Amygdala (tissue), 56 donors: ENCODE data around the gene RAB5B.
"Not testable (repeated sequence)": the region's sequence is repeated elsewhere in the genome, so short reads cannot be mapped to it uniquely, and the experiment has no call there.

Source experiments
- DNase-seq, 56 donors: peaks; one replicate each; lab custom pipeline; 2025; lab: John Stamatoyannopoulos, UW

Gene RAB5B

GRCh38 chr12:55979069-55979468 is 5.2 kb downstream of the RAB5B start:
- DNase-seq: no peak

DNA sequence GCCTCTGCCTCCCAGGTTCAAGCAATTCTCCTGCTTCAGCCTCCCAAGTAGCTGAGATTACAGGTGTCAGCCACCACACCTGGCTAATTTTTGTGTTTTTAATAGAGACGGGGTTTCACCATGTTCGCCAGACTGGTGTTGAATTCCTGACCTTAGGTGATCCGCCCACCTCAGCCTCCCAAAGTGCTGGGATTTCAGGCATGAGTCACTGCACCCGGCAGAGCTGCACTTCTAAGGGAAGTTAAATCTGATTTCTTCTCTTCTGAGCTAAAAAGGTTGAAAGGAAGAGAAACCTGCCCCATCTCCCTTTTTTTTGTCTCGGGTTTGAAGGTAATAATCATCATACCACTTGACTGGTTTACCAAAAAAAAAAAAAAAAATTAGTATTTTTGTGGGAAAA is 8.0 kb downstream of the RAB5B start:
- DNase-seq: not testable (repeated sequence)

GRCh38 chr12:55982319-55982936 is 8.6 kb downstream of the RAB5B start:
- DNase-seq: no peak

GRCh38 chr12:55983232-55983842 is 9.5 kb downstream of the RAB5B start:
- no peak for DNase-seq

DNA sequence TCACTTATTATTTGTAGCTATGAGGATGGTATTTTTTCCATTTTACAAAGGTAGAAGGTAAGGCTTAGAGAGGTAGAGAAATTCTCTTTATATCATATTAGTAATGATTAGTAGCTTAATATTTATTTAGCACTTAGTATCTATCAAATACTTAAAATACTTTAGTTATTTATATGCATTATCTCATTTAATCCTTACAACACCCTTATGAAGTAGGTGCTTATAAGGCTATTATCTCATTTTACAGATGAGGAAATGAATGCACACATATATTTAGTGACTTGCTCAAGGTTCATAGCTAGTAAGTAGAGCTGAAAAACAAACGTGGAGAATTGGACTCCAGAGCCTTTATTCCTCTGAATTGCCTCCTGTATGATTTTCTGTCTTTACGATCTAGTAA is 11.0 kb downstream of the RAB5B start:
- no peak for DNase-seq

- no peak for DNase-seq
Observed at GRCh38 chr12:55985341-55985740, 11.5 kb downstream of the RAB5B start.

DNA sequence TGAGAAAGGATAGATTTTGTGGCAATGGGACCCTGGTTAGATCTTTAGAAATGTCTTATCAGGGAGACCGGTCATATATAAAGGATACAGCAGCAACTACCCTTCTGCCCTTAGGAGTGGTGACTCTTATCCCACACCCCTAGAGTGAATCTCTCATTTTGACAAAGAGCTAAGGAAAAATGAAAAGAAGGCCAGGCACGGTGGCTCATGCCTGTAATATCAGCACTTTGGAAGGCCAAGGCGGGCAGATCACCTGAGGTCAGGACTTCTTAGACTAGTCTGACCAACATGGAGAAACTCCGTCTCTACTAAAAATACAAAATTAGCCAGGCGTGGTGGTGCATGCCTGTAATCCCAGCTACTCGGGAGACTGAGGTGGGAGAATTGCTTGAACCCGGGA is 12.1 kb downstream of the RAB5B start:
- DNase-seq: not testable (repeated sequence)

GRCh38 chr12:55991110-55991509 is 17.2 kb downstream of the RAB5B start:
- no peak for DNase-seq

DNA sequence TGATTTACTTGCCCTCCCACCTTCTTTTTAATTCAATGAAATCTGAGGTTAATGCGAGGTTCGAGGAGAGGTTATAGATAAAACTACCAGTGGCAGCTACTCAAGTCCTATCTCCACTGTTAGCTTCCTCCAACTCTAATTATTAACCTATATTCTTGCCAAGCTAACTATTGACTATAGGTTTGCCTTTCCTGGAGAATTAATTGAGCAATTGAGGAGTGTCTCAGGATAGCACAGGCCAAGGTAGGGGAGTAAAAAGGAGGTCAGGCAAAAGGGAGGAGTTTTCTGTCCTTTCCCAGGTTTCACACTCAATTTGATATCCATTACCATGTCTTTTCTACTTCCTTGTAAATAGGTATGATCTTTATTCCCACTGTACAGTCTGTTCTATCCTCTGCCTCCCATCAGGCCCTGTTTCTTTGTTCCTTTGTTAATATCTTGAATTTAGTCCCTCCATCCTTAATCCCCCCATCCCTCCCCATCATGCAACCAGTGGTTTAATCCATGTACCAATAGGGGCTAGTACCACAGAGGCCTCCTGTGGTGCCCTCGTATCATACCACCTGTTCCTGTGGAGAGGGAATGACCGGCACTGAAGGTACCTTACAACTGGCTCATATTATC is 19.5 kb downstream of the RAB5B start:
- no peak for DNase-seq

- no peak for DNase-seq
Observed at GRCh38 chr12:55995366-55995765, 21.5 kb downstream of the RAB5B start.

- DNase-seq: peak in 37 of 56 donors; percentile 2 to 60 (median 20)
Observed at GRCh38 chr12:55996201-55996714, 22.4 kb downstream of the RAB5B start.

DNA sequence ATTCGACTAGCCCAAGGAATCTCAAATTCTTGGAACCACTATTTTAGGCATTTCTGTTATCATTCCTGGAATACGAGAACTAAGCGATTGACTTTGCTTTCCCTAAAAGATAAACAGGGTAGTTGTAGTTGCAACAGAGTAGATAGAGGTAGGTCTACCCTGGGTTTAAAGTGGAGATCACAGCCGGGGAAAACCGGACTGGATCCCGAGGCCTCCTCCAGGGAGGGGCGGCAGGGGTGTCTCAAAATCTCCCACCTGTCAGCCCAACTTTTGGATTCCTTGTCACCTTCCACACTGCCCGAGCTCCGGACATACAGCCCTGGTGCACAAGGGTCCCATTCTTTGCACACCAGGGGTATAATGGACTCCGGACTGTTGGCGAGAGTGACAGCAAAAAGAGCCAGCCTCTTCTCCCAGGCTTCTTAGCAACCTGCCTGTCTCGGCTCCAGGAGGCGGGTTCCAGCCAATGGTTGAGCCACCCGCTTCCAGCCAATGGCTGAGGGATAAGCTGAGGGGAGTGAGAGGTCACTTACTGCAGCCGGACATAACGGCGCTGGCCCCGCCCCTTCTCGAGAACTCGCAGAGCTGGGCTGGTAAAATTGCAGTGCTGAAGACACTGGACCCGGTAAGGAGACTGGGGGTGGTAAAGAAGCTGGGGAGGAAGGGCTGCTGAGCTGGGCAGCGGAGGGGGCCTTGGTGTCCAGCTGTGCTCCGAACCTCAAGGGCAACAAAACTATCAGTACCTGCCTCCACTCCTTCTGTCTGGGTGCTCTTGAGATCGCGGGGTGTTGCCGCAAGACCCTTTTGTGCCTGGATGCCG is 23.0 kb downstream of the RAB5B start, which contains the start of gene SUOX:
Gene SUOX (plus strand): TSS at position 562 of the 820 bp plus-strand sequence. CDS start 4,946 bp downstream, outside the sequence.
- DNase-seq: peak; percentile 37 to 99 (median 95)

- DNase-seq: peak in 3 of 56 donors; percentile 26 to 37 (median 33)
Observed at GRCh38 chr12:55997535-55997859, 23.6 kb downstream of the RAB5B start.

- DNase-seq: not testable (repeated sequence)
Observed at GRCh38 chr12:55999522-55999921, 25.6 kb downstream of the RAB5B start.

DNA sequence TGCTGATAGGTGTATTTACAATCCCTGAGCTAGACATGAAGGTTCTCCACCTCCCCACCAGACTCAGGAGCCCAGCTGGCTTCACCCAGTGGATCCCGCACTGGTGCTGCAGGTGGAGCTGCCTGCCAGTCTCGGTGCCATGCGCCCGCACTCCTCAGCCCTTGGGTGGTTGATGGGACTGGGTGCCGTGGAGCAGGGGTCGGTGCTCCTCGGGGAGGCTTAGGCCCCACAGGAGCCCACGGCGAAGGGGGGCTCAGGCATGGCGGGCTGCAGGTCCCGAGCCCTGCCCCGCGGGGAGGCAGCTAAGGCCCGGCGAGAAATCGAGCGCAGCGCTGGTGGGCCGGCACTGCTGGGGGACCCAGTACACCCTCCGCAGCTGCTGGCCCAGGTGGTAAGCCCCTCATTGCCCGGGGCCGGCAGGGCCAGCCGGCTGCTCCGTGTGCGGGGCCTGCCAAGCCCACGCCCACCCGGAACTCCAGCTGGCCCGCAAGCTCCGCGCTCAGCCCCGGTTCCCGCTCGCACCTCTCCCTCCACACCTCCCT is 26.2 kb downstream of the RAB5B start:
- not testable (repeated sequence) for DNase-seq

DNA sequence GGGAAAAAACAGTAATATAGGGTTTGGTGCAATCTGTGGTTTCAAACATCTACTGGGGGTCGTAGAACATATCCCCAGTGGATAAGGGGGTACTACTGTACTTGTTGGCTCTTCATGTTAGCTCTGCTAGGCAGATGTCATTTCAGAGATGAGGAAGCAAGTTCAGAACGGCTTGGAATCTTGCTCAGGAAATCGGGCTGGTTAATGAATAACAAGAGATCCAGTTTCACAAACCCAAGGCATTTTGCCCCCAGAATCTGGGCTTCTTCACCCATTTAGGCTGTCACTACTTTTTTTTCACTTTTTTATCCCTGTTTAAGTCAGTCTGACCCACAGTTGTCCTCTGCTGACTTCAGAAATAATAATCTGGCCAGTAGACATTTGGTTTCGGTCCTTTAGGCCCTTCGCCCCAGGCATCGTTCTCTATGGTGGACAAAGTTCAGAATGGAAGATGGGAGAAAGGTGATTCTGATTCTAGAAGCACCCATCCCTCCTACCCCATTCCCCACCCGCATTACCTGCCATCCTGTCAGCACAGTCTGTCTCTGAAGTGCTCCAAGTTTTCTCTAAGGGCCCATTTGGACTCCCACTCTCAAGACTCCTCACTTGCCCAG is 27.7 kb downstream of the RAB5B start:
- DNase-seq: no peak

DNA sequence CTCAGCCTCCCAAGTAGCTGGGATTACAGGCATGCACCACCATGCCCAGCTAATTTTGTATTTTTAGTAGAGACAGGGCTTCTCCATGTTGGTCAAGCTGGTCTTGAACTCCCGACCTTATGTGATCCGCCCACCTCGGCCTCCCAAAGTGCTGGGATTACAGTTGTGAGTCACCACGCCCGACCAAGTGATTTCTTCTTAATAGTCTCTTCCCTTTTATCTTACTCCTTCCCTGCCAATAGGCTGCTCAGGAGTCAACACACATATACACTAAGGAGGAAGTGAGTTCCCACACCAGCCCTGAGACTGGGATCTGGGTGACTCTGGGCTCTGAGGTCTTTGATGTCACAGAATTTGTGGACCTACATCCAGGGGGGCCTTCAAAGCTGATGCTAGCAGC is 29.5 kb downstream of the RAB5B start:
- not testable (repeated sequence) for DNase-seq

DNA sequence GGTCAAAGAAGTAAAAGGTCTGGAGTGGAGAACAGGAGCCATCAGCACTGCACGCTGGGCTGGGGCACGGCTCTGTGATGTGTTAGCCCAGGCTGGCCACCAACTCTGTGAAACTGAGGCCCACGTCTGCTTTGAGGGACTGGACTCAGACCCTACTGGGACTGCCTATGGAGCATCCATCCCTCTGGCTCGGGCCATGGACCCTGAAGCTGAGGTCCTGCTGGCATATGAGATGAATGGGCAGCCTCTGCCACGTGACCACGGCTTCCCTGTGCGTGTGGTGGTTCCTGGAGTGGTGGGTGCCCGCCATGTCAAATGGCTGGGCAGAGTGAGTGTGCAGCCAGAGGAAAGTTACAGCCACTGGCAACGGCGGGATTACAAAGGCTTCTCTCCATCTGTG is 30.3 kb downstream of the RAB5B start:
- DNase-seq: no peak

DNA sequence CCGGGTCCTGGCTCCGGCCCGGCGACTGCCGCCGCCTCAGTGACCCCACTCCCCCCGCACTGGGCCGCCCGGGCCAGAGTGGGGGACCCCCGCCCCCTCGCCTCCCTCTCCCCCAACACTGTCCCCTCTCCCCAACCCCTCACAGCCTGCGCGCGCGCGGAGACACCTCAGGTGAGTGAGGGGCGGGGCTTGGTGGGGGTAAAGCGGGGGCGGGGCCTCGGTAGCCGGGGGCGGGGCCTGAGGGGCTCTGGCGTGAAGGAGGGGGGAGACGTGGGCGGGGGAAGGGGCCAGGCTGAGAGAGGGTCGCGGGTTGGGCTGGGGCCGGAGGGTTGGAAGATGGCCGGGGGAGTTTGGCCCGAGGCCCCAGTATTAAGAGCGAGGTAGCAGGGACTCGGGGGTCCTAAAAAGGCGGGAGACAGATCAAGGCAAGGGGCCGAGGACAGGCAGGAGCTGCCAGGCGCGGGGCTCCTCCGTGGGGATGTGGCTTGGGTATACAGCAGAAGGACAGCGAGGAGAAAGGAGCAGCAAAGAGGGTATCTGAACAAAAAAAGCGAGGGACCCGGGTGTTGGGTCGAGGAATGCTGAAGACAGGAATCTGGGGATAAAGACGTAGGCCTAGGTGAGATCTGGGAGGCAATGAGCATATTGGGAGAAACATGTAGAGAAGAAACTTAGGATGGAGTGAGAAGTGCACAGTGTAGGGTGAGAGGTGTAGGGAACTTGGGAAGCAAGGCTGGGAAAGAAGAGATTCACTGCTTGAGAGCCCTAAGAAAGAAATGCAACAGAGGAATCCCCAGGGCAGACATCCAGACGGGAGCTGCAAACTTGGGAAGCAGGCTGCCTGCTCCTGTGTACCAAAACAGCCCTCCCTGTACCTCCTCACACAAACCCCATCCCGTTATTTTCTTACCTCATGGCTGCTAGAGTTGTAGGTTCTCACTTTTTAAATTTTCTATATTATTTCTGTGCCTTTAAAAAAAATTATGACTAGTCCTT is 34.0 kb downstream of the RAB5B start:
- peak in 35 of 56 donors; percentile 11 to 75 (median 48) for DNase-seq
